Smooth muscle cell (in vitro differentiated cells): Measurements from ENCODE around the gene PYHIN1. TPM values are rescaled to one million over a fixed set of nuclear protein-coding genes. Genes with fewer than 3 reads are reported as not detected.

ENCODE experiments used
- DNase-seq: peaks from one replicate; lab custom pipeline; 2025; ENCODE audit not compliant: unreplicated experiment; lab: John Stamatoyannopoulos, UW
- H2AFZ ChIP-seq: fragments of 200-600 bp; sonication (generic); 2 replicates; pipeline ENCODE4 v1.6.0; 2016; ENCODE audit warnings: antibody characterized with exemption, low read depth, mild to moderate bottlenecking
- H3F3A ChIP-seq: fragments of 200-600 bp; sonication (generic); 2 replicates; pipeline ENCODE4 v1.6.0; 2017; ENCODE audit warnings: antibody characterized with exemption, low read depth
- H3K27ac ChIP-seq: fragments of 200-600 bp; sonication (generic); 2 replicates; pipeline ENCODE4 v1.5.1; 2016; ENCODE audit warnings: low read depth, mild to moderate bottlenecking
- H3K27me3 ChIP-seq: fragments of 200-600 bp; sonication (generic); 2 replicates; pipeline ENCODE4 v1.6.1; 2016; ENCODE audit warnings: low read depth, mild to moderate bottlenecking
- H3K36me3 ChIP-seq: fragments of 200-600 bp; sonication (generic); 2 replicates; pipeline ENCODE4 v1.5.1; 2016; ENCODE audit warnings: low read depth
- H3K4me1 ChIP-seq: fragments of 200-600 bp; sonication (generic); 2 replicates; pipeline ENCODE4 v1.5.1; 2016; ENCODE audit warnings: low read depth
- H3K4me2 ChIP-seq: fragments of 200-600 bp; sonication (generic); 2 replicates; pipeline ENCODE4 v1.6.0; 2016; ENCODE audit warnings: mild to moderate bottlenecking
- H3K4me3 ChIP-seq: fragments of 200-600 bp; sonication (generic); 2 replicates; pipeline ENCODE4 v1.5.1; 2016; ENCODE audit warnings: mild to moderate bottlenecking
- H3K79me2 ChIP-seq: fragments of 200-600 bp; sonication (generic); 2 replicates; pipeline ENCODE4 v1.6.0; 2016; ENCODE audit warnings: low read depth, mild to moderate bottlenecking
- H3K9ac ChIP-seq: fragments of 200-600 bp; sonication (generic); 2 replicates; pipeline ENCODE4 v1.6.0; 2016; ENCODE audit warnings: low read depth
- H3K9me3 ChIP-seq: fragments of 200-600 bp; sonication (generic); replicated peaks from 2 replicates; pipeline ENCODE4 v1.5.1; 2016; ENCODE audit warnings: low read depth
- H4K20me1 ChIP-seq: fragments of 200-600 bp; sonication (generic); 2 replicates; pipeline ENCODE4 v1.6.0; 2016; ENCODE audit warnings: low read depth
- WGBS: methylation state at CpG from one replicate; pipeline ENCODE4 v1.1.7; 2016; ENCODE audit warnings: low lambda C conversion rate; 5-methylcytosine and 5-hydroxymethylcytosine counted together
- polyA plus RNA-seq: library from polyadenylated mRNA; unstranded; fragments of >200 nt; fragmentation: Nextera tagmentation; extraction: Ambion mirVana; gene quantifications from 2 replicates; pipeline ENCODE4 v1.2.1, GENCODE V29; 2016
- total RNA-seq: library from RNA; depleted of rRNA; stranded (reverse); fragments of >200 nt; gene quantifications from 2 replicates; pipeline ENCODE4 v1.2.3, GENCODE V29; 2014
- TF ChIP-seq, protein P1 (sequence below): fragments of 200-600 bp; sonication (generic); IDR thresholded peaks from 2 replicates; pipeline ENCODE4 v1.5.1; 2017; ENCODE audit warnings: borderline replicate concordance, mild to moderate bottlenecking, antibody characterized with exemption; ENCODE audit not compliant: insufficient read depth, poor library complexity, severe bottlenecking

PYHIN1 gene
- total and polyA plus RNA-seq, 2 experiments from 2014 or later, result 0.22 TPM; not detected in 1

DNA sequence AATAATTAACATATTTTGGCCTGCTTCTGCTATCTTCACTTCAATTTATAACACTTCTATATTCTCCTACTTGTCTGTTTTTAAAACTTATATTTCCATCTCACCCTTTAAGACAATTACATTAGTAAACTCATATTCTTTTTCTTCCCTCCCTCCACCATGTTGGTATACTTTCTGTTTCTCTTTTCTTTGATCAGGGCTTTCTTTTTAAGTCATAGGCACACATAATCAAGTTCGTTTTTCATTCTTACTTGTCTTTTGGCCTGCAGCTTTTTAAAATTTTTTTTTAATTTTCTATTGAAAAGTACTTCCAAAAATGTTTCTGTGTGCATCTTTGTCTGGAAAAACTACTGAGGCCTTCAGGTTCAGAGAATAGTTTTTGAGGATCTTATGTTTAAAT lies 2.3 kb downstream of the PYHIN1 start:
- WGBS, result 68% methylated on average over 1 of the region's 1 CpG
- H3F3A ChIP-seq, result no peaks in the 10 kb centered on the region
- H3K9me3 ChIP-seq, result no peaks in the 10 kb centered on the region
- H3K27ac ChIP-seq, result no peak overlapping the region
- H4K20me1 ChIP-seq, result no peaks in the 10 kb centered on the region
- no peak overlapping the region for H3K4me2 ChIP-seq
- no peaks in the 10 kb centered on the region for H3K79me2 ChIP-seq
- H3K36me3 ChIP-seq, result no peaks in the 10 kb centered on the region
- no peak overlapping the region for H2AFZ ChIP-seq
- no peaks in the 10 kb centered on the region for H3K4me1 ChIP-seq
- H3K27me3 ChIP-seq, result no peaks in the 10 kb centered on the region
- H3K4me3 ChIP-seq, result no peak overlapping the region
- no peak for DNase-seq
- no peak overlapping the region for H3K9ac ChIP-seq
- TF ChIP-seq, protein P1, sequence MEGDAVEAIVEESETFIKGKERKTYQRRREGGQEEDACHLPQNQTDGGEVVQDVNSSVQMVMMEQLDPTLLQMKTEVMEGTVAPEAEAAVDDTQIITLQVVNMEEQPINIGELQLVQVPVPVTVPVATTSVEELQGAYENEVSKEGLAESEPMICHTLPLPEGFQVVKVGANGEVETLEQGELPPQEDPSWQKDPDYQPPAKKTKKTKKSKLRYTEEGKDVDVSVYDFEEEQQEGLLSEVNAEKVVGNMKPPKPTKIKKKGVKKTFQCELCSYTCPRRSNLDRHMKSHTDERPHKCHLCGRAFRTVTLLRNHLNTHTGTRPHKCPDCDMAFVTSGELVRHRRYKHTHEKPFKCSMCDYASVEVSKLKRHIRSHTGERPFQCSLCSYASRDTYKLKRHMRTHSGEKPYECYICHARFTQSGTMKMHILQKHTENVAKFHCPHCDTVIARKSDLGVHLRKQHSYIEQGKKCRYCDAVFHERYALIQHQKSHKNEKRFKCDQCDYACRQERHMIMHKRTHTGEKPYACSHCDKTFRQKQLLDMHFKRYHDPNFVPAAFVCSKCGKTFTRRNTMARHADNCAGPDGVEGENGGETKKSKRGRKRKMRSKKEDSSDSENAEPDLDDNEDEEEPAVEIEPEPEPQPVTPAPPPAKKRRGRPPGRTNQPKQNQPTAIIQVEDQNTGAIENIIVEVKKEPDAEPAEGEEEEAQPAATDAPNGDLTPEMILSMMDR, result no peak

DNA sequence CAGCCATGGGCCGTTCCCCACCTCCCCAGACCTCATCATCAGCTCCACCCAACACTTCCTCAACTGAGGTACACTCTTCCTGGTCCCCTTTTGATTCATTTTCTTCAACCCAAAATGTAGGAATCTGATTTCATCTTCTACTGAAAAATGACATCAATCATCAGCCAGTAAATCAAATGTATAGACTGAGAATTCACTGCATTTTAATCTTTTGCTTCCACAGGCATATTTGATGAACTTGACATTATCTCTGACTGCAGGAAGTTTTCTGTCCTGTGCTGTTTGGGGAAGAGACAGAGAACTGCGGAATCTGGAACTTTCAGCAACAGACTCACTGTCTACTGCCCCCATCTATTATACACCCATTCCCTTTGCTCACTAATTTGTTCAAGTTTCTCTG lies 7.8 kb downstream of the PYHIN1 start:
- 91% methylated on average over 2 of the region's 2 CpGs for WGBS
- DNase-seq, result no peak
- Histone ChIP-seq H3K4me1 (no peaks in the 10 kb centered on the region), H3K4me2 (no peak overlapping the region), H2AFZ (no peak overlapping the region), H3K79me2 (no peaks in the 10 kb centered on the region), H3K9me3 (no peaks in the 10 kb centered on the region), H3F3A (no peaks in the 10 kb centered on the region), H3K36me3 (no peaks in the 10 kb centered on the region), H4K20me1 (no peaks in the 10 kb centered on the region), H3K9ac (no peak overlapping the region), H3K27ac (no peak overlapping the region), H3K27me3 (no peaks in the 10 kb centered on the region), H3K4me3 (no peak overlapping the region)
- TF ChIP-seq, protein P1, result no peak

DNA sequence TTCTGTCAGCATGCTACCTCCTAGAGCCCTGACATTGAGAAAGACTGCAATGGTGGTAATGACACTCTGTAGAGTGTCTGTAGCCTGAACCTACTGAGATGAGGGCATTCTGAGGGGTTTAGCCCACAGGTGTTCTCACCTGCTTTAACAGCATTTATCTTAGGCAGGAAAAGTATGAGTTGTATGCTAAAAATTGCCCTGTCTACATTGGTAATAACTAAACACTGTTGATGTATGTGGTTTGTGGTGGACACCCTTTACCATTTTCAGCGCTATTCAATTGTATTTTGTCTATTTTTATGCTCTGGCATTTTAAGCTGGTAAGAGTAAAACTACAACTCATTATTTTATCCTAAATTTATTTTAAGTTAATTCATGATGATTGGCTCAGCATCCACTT lies 10.0 kb downstream of the PYHIN1 start:
- H3K4me3 ChIP-seq, result no peak overlapping the region
- H3K79me2 ChIP-seq, result no peaks in the 10 kb centered on the region
- H3K27me3 ChIP-seq, result no peaks in the 10 kb centered on the region
- 95% methylated on average over 1 of the region's 1 CpG for WGBS
- no peak overlapping the region for H3K27ac ChIP-seq
- H3K4me2 ChIP-seq, result no peak overlapping the region
- no peaks in the 10 kb centered on the region for H3K36me3 ChIP-seq
- no peaks in the 10 kb centered on the region for H4K20me1 ChIP-seq
- no peak for DNase-seq
- no peaks in the 10 kb centered on the region for H3F3A ChIP-seq
- no peaks in the 10 kb centered on the region for H3K9me3 ChIP-seq
- no peak overlapping the region for H2AFZ ChIP-seq
- no peaks in the 10 kb centered on the region for H3K4me1 ChIP-seq
- TF ChIP-seq, protein P1, result no peak
- H3K9ac ChIP-seq, result no peak overlapping the region

DNA sequence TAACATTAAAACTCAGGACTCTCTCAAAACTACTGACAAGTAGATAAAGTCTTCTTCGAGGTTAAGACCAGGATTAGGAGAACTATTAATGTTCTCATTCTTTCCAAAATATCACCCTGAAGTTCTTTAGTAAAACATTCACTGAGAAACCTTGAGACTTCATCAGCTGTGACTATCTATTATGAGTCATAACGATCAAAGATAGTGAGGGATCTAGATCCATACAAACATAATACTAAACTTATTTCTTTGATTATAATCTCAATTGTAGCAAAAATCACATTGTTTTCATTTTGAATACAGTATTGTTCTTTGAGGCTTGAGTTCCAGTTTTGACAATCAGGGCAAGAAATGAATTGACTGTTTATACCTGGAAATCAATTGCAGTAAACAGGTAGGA lies 11.1 kb downstream of the PYHIN1 start:
- no peaks in the 10 kb centered on the region for H3K27me3 ChIP-seq
- WGBS, result 78% methylated on average over 2 of the region's 2 CpGs
- no peaks in the 10 kb centered on the region for H3K9me3 ChIP-seq
- no peaks in the 10 kb centered on the region for H3K79me2 ChIP-seq
- no peaks in the 10 kb centered on the region for H3F3A ChIP-seq
- TF ChIP-seq, protein P1, result no peak
- H3K9ac ChIP-seq, result no peak overlapping the region
- H2AFZ ChIP-seq, result no peak overlapping the region
- H3K27ac ChIP-seq, result no peak overlapping the region
- no peak overlapping the region for H3K4me2 ChIP-seq
- H4K20me1 ChIP-seq, result no peaks in the 10 kb centered on the region
- H3K4me1 ChIP-seq, result no peaks in the 10 kb centered on the region
- no peak for DNase-seq
- no peak overlapping the region for H3K4me3 ChIP-seq
- no peaks in the 10 kb centered on the region for H3K36me3 ChIP-seq
